Measurements from ENCODE around the gene MYLIP. TPM values are rescaled to one million over a fixed set of nuclear protein-coding genes. Genes with fewer than 3 reads are reported as not detected.

The MYLIP gene
- total RNA-seq, 1 donor from 2014 or later = 20.2 TPM

DNA sequence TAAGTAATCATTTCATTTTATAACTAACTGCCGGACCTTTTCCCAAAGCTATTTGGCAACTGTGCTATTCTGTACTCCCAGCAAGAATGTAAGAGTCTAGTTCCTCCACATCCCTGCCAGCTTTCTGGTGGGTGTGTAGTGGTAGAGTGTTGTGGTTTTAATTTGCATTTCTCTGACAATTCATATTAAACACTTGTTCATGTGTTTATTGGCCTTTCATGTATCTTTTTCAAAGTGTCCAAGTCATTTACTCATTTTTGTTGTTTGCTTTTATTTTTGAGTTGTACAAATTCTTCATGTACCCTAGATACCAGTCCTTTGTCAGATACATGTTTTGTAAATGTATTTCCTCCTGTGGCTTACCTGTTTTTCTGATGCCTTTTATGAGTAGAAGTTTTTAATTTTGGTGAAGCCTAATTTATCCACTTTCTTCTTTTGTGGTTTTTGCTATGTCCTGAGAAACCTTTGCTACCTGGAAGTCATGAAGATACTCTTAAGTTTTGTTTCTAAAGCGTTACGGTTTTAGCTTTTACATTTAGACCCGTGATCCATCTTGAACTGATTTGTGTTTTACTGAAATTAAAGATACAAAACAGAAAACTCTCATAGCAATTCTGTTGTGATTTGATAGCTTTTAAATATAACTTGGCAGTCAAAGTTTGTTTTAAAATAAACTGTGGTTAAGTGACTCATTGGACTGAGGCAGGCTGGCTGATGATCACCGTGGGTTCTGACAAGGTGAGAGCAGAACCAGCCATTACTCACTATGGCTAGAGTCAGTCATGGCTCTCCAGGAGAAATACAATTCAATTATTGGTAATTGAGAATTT, 8.0 kb downstream of the MYLIP start:
- intact Hi-C loops (cut with micrococcal nuclease) = loop anchor here (1.0 to 10.0 kb wide), 3 partner anchors 9 to 518 kb away; no protein-coding TSS in a partner anchor

DNA sequence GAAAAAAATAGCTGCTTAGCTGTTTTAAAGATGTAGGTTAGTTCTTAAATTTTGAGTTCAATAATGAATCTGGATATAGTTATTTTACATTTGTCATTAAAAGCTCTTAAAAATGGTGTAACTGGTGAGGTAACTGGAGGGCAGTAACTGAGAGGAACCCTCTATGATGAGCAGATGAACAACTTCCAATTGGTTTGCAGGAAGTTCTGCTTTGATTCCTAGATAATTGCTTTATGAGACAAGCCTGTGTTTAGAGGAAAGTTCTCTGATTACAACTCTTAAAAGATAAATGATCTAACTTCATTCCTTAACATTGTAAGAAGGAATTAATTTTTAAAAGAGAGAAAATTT, 8.5 kb downstream of the MYLIP start:
- intact Hi-C loops (cut with micrococcal nuclease) = loop anchor here (10.0 kb wide), 1 partner anchor 517 kb away; no protein-coding TSS in a partner anchor

DNA sequence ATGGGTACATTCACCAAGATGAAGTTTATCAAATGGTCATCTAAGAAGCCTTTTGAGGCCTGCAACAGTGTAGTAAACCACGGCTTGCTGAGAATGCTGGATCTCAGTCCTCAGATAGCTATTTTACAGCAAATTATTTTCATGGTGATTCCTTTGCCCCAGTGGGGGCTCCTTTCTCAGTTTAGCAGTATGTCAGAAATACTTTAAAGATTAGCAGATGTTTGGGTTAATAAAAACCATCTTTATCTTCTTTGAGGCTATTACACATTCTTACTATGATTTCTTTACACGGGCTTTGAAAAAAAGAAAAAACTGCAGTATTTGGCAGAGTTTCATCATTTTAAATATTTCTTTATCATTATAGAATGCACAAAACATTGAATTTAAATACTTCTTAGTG, 10.7 kb downstream of the MYLIP start:
- intact Hi-C loops (cut with micrococcal nuclease) = loop anchor here (10.0 kb wide), 1 partner anchor 515 kb away; no protein-coding TSS in a partner anchor

DNA sequence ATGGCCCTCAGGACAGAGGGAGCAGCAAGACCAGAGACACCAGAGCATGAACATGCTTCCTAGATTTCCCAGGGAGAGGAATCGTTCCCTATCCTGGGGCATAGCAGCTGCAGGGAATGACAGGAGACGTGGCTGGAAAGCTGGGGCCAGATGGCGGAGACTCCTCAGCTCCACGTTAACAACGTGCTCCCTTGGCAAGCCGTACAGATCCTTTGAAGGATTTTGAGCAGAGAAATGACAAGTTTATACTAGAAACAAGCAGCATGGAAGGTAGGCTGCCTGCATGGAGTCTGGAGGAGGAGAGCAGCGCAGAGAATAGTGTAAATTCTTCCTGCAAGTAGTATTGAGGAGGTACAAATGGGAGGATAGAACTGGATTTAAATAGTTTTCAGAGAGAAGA, 11.7 kb downstream of the MYLIP start:
- intact Hi-C loops (cut with micrococcal nuclease) = no loop called here

DNA sequence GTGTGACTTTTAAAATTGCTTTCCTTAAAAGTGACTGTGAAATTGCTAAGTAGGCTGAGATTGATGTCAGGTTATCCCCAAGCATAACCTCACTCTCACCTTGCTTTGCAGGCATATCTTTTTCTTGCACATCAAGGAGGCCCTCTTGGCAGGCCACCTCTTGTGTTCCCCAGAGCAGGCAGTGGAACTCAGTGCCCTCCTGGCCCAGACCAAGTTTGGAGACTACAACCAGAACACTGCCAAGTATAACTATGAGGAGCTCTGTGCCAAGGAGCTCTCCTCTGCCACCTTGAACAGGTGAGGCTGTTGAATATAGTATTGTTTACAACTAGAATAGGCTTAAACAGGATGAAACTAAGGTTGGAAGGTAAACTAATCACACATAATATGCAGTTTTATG, 12.6 kb downstream of the MYLIP start:
- intact Hi-C loops (cut with micrococcal nuclease) = no loop called here

DNA sequence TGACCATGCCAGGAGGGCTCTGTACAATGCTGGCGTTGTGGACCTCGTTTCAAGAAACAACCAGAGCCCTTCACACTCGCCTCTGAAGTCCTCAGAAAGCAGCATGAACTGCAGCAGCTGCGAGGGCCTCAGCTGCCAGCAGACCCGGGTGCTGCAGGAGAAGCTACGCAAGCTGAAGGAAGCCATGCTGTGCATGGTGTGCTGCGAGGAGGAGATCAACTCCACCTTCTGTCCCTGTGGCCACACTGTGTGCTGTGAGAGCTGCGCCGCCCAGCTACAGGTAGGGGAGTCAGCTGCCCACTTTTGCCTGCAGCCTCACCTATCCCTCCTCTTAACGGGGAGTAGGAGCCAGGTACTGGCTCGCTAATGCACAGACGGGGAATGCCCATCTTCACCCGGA, 16.2 kb downstream of the MYLIP start:
- intact Hi-C loops (cut with micrococcal nuclease) = no loop called here

DNA sequence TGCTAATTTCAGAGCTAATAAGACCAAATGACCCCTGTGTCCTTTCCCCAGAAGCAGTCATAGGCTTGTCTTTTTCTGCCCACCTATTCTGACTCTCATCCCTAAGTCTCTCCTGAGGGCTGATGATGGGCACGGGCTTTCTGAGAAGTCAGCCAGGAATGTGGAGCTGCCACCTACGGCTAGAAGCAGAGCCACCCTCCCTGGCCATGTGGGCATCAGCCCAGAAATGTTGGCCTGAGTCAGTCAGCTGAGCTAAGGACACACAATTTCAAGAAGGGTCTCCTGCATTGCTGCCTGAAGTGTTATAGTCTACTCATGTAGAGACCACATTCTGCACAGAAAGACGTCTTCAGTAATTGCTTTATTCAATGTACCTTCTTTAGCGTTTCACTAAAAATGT, 17.1 kb downstream of the MYLIP start:
- intact Hi-C loops (cut with micrococcal nuclease) = no loop called here

DNA sequence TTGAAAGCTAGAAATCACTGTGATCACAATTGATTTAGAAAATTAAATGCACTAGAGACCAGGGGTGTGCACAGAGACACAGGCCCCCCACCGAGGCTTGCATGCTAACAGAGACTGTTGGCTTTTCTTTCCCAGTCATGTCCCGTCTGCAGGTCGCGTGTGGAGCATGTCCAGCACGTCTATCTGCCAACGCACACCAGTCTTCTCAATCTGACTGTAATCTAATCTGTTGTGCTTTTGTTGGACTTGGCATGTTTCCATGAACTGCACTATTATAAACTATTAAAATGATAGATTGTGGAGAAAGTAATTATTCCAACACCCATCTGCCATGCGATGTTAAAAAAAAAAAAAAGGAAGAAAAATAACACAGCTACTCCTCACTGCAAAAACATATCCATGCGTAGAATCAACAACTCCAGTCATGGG, 17.7 kb downstream of the MYLIP start:
- intact Hi-C loops (cut with micrococcal nuclease) = no loop called here

DNA sequence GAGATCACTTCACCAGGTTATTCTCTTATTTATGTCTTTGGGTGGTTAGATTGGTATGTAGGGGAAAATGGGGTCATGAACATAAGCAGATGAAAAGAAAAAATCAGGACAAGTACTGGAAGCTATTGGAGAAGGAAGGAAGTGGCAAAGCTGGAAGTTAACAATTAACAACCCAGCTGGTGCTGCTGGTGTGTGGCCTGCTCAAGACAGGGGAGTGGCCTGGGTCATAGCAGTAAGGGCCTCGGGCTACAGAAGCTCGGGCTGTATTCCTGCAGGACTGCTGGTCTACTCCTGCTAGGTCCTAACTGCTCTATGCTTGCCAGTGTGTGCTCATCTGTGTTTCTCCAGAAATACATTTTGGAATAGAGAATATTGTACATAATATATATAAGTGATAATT, 19.6 kb downstream of the MYLIP start:
- intact Hi-C loops (cut with micrococcal nuclease) = no loop called here

DNA sequence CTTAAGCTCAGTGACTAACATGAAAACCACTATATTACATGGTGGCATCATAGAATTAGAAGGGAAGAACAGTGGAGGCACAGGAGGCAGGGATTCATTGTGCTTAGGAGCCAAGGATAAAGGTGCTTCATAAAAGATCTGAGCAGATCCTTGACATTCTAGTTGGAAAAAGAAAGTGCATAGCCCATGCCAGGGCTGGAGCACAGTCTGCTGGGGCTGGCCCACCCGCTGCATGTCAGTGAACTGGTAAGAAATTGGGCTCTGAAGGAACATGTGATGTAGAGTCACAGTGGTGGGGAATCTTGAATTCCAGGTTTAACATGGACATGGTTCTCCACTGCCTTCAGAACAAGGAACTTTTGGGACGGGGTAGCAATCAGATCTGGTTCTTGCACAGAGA, 20.4 kb downstream of the MYLIP start:
- intact Hi-C loops (cut with micrococcal nuclease) = no loop called here

DNA sequence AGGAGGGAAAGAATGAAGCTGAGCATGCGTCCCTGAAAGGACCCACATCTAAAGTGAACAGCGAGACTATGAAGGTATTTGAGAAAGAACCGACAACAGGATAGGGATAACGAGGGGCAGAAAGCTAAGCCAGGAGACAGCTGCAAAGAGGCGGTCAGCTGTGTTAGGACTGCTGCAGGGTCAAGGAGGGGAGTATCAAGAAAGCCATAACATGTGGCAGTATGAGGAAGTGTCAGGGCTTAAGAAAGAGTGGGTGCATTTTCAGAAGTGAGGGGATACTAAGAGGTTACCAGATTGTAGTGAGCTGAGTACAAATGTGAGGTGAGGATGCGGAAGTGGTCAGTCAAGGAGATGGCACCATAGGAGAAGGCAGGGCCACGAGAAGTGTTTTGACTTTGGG, 21.2 kb downstream of the MYLIP start:
- intact Hi-C loops (cut with micrococcal nuclease) = no loop called here

DNA sequence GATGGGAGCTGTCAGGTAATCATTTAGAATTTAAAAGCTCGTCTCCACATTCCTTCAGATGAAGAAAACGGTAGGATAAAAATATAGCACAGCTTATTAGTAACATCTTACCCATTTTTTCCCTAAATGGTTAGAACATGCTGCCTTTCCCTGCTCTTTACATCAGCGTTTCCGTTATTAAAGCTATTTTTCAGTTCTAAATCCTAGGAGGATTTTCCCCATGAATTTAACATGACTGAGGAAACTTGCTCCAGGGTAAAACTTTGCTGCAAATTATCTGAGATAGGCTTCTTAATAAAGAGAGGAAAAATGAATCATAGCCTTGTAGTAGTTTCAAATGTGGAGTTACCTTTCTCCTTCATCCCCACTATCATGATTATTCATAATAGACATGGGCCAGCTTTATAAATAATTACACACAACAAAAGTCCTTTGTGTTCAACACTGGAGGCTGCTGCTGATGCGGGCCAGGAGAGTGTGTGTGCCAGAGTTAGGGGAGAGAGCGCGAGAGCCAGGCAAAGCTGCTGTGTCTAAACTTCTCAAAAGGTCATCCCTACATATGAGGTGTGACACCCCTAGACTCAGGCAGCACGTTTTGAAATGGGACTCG, 24.4 kb downstream of the MYLIP start:
- intact Hi-C loops (cut with micrococcal nuclease) = no loop called here

DNA sequence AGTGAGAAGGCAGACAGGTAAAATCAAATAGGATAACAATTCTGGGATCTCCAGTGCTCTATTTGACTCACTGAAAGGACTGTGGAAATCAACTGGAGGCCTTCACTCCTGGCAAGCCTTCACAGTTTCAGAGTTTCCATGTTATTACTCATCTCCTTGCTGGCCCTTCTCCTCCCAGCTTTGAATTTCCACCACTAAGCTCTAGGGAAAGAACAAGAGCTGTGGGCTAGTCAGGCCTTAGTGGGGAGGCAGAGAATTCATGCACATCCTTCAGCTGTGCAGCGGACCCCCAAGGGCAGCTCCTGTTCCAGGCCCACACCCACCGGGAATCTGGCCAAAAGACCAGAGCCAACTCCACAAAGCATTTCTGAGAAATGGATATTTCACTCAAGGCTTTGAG, 26.0 kb downstream of the MYLIP start:
- intact Hi-C loops (cut with micrococcal nuclease) = no loop called here

DNA sequence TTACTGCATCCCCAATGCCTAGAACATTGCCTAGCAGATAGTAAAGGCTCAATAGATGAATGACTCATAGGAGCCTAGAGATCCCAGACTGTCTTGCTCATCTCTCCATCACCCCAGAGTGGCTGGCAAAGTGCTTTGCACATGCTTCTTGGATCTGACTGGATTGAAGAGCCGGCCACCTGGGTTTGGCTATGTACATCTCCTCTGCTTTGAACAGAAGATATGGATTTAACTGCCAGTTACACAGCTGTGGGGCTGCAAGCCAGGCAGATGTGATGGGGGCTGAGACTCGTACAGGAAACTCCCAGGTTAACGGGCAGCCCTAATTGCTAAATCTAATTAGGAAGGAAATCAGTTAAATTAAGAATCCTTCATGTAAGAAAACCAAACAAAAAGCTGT, 28.6 kb downstream of the MYLIP start:
- intact Hi-C loops (cut with micrococcal nuclease) = no loop called here

DNA sequence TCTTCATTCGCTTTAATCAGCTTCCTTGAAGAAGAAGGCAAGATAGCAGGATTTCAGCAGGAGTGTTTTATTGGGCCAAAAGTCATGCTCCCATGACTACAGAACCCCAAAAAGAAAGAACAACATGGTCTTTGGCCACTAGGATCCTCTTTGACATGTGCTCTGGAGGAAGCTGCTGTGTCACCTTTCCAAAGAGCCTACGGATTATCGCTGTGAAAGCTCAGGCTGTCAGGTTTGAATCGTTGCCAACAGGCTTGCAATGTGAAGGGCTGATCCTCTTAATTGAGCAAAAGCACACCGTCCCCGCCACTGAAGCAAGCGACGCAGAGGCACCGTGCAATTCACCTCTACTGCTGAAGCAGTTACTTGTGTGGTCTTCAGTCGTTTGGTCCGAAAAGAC, 29.0 kb downstream of the MYLIP start:
- intact Hi-C loops (cut with micrococcal nuclease) = no loop called here

DNA sequence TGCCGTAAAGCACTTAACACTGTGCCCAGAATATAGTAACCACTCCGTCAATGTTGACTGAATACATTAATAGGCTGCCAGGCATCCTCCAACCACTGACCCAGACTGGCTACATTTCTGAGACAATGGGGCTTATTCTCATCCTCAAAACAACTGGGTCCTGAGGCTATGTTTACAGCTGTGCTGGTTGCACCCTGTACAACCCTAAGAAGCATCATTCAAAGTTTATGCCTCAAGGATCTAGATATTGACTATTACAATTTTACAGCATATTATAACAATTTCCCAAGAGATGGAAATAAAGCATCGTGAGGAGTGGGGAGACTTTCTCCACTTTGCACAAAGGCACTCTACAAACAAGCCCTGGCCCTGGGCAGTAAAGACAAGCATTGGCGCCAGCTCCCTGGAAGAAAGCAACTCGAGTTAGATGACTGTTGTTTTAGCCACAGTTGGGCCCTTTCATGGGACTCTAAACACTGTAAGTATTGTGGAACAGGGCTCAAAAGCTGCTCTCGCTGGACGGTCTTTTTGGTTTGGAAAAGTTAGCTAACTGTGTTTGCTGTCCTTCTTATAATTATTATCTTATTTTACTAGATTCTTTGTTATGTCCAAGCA, 30.2 kb downstream of the MYLIP start:
- intact Hi-C loops (cut with micrococcal nuclease) = no loop called here

DNA sequence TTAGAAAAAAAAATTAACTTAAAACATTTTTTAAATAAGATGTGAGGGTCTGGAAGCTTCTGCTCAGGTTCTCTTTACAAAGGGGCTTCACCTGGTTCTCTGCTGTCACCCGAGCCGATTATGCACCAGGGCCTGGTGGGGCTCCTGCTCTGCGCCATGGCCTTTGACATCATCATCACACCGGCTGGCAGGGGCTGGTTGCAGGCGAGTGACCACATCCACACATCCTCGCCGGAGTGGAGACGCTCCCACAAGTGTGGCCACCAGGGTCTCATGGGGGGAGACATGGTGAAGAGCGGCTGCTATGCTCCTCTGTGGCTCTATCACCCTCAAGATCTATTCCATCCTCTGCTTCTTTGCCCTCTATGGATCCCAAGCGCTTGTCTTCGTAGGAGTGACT, 31.9 kb downstream of the MYLIP start:
- intact Hi-C loops (cut with micrococcal nuclease) = no loop called here

DNA sequence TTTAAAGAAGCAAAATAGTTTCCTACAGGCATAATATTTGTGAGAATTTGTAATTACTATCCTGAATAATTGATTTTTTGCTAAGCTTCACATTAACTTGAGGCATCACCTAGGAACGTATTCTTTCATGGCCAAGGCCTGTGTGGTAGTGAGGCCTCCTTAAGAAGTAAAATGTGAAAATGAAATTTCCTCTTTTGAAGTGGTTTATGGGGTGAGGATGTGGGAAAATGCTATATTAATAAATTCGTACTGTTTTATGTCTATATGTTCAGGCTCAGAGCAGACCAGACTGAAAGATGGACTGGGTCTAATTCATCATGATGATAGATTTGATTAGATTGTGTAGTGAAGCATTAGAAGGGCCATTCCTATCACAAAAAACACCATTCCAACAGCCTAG, 33.1 kb downstream of the MYLIP start:
- intact Hi-C loops (cut with micrococcal nuclease) = no loop called here

DNA sequence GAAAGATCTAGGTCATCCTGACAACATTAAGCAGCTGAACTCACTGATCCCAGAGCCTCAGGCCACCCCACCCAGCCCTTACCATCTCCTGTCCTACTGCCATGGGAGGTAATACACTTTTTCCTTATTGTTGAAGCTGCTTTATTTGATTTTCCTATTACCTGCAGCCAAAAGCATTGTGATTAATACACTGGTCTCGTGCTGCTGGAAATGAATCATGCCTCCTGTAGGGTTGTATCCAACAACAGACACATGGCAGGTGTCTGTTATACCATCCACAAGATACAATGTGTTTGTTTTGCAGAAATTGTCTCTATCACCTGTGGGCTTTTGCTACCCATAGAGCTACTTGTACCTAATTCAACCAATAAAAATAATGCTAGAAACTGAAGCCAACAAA, 34.2 kb downstream of the MYLIP start:
- intact Hi-C loops (cut with micrococcal nuclease) = no loop called here

DNA sequence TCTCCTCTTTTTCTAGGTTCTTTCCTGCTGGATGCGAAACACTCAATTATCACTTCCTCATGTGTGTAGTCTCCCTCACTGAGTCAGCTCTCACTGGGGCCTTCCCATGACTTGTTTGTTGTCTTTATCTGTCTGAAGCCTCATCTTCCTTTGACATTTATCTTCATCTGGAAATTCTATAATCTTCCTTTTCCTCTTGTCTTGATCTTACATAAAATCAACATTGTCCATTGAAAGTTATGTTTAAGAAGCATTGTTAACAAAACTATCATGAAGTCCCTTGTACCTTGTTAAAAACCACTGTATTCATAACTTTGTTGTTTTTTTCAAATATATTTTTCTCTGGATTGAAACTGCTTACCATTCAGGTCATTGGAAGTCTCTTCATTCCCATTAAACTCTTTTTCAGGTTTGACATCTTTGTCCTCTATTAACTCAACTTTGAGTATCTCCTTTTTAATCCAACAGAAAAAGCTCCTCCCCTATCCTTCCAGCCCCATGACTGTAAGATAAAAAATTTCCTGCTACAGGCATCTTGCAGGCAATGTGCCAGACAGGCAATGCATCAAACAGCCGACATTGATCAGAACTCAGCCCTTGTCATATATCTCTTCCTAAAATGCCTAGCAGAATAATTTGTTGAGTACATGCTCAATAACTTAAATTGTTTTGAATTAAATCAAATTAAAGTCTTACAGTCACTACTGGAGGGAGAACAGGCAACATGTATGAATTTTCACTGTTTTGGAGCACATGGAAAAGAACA, 34.8 kb downstream of the MYLIP start:
- intact Hi-C loops (cut with micrococcal nuclease) = no loop called here

DNA sequence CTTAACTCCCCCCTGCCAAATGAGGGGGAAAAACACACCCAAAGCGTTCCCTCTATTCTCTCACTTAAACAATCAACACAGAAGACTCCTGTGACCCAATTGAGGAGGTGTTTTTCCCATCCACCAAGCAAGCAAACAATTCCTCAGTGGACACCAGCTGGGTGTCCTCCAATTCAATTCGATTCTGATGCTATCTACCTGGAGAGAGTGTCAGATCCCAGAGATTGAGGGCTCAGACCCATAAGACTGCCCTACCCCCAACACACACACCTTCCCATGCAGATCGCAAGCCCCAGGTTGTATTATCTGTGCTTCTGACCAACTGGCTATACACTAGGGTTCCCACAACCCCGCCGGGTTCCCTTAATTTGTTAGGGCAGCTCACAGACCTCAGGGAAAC, 36.8 kb downstream of the MYLIP start:
- intact Hi-C loops (cut with micrococcal nuclease) = no loop called here
